Chondrocyte (in vitro differentiated cells): ENCODE results near the gene L3MBTL1. TPM values are rescaled to one million over a fixed set of nuclear protein-coding genes. Genes with fewer than 3 reads are reported as not detected.

ENCODE experiments used
- DNase-seq: peaks from one replicate; pipeline ENCODE4 v3.0.0; 2021; ENCODE audit warnings: mixed read lengths, low spot score
- H3K27ac Mint-ChIP-seq: one replicate; pipeline ENCODE4 v1.8.0; 2021; ENCODE audit warnings: mild to moderate bottlenecking, moderate library complexity, mixed read lengths; ENCODE audit not compliant: unreplicated experiment
- H3K27me3 Mint-ChIP-seq: 2 replicates; pipeline ENCODE4 v1.8.0; 2021; ENCODE audit warnings: low read depth, mixed read lengths
- H3K36me3 Mint-ChIP-seq: 2 replicates; pipeline ENCODE4 v1.8.0; 2021; ENCODE audit warnings: low read depth, mixed read lengths
- H3K4me1 Mint-ChIP-seq: 2 replicates; pipeline ENCODE4 v1.8.0; 2021; ENCODE audit warnings: low read depth, mild to moderate bottlenecking, mixed read lengths
- H3K4me3 Mint-ChIP-seq: one replicate; pipeline ENCODE4 v1.8.0; 2021; ENCODE audit warnings: mild to moderate bottlenecking, moderate library complexity, mixed read lengths; ENCODE audit not compliant: unreplicated experiment
- H3K9me3 Mint-ChIP-seq: 2 replicates; pipeline ENCODE4 v1.8.0; 2021; ENCODE audit warnings: low read depth, mixed read lengths
- CTCF ChIP-seq: fragments of 200-600 bp; sonication (generic); IDR thresholded peaks from 2 replicates; pipeline ENCODE4 v1.5.0; 2021; ENCODE audit warnings: antibody characterized with exemption, mild to moderate bottlenecking, moderate library complexity
- total RNA-seq: library from RNA; stranded (reverse); gene quantifications from 3 replicates; pipeline ENCODE4 v1.2.1, GENCODE V29; 2021

L3MBTL1 gene
- total RNA-seq, 1 donor from 2014 or later, result 11.2 TPM

DNA sequence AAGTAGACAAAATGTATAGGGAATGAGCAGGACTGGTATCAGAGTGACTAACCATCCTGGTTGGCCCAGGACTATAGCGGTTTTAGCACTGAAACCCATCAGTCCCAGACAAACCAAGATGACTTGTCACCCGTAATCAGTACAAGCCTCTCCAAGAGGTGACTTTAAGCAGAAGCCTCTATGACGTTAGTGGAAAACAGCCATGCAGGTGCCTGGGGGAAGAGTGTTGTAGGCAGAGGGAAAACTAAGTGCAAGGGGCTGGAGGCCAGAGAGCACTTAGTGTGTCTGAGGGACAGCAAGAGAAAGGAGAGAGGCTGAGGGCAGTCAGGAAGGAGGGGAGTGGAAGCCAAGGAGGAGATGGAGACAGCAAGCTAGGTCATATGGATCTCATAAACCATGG lies 53.5 kb downstream of the L3MBTL1 start:
- H3K27ac Mint-ChIP-seq, result no peak overlapping the region

GRCh38 chr20:43563429-43563828 lies 55.9 kb downstream of the L3MBTL1 start:
- no peak for TF ChIP-seq CTCF
- H3K9me3 Mint-ChIP-seq, result no peaks in the 10 kb centered on the region
- no peak for DNase-seq
- H3K27me3 Mint-ChIP-seq, result no peaks in the 10 kb centered on the region
- no peaks in the 10 kb centered on the region for H3K36me3 Mint-ChIP-seq
- peaks cover 8% of the 10 kb centered on the region for H3K4me1 Mint-ChIP-seq
- no peak overlapping the region for H3K27ac Mint-ChIP-seq
- no peak overlapping the region for H3K4me3 Mint-ChIP-seq

More for the DNA sequence above, 53.5 kb downstream of the L3MBTL1 start:
- DNase-seq, result no peak
- Mint-ChIP-seq H3K36me3 (no peaks in the 10 kb centered on the region), H3K4me1 (peaks cover 19% of the 10 kb centered on the region), H3K4me3 (no peak overlapping the region), H3K27me3 (no peaks in the 10 kb centered on the region), H3K9me3 (no peaks in the 10 kb centered on the region)
- TF ChIP-seq CTCF, result no peak

DNA sequence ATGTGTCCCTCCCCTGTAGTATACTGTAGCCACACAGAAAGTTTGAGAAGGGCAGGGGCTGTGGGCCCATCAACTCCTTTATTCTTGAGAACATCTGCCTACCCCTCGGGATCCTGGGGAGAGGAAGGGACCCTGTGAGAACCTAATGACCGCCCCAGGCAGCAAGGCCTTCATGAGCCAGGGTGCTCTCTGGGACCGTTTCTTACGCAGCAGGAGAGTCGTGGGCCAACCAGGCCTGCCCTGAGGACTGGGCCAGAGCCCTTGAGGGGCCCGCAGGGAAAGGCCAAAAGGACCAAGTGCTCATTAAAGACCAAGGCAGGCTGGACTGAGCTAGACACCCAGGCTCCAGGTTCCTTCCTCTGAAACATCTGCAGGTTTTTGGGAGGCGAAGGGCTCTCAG lies 56.5 kb downstream of the L3MBTL1 start:
- DNase-seq, result no peak
- Mint-ChIP-seq H3K9me3 (no peaks in the 10 kb centered on the region), H3K4me3 (no peak overlapping the region), H3K27me3 (no peaks in the 10 kb centered on the region), H3K4me1 (peaks cover 3% of the 10 kb centered on the region), H3K36me3 (no peaks in the 10 kb centered on the region), H3K27ac (no peak overlapping the region)
- TF ChIP-seq CTCF, result no peak

- H3K36me3 Mint-ChIP-seq, result no peaks in the 10 kb centered on the region
- H3K4me3 Mint-ChIP-seq, result no peak overlapping the region
- H3K9me3 Mint-ChIP-seq, result no peaks in the 10 kb centered on the region
- no peak for TF ChIP-seq CTCF
- DNase-seq, result no peak
- no peaks in the 10 kb centered on the region for H3K27me3 Mint-ChIP-seq
- H3K27ac Mint-ChIP-seq, result no peak overlapping the region
- no peaks in the 10 kb centered on the region for H3K4me1 Mint-ChIP-seq
Observed at GRCh38 chr20:43564455-43564854, 57.0 kb downstream of the L3MBTL1 start.

GRCh38 chr20:43564993-43565757 lies 57.7 kb downstream of the L3MBTL1 start:
- Mint-ChIP-seq H3K4me1 (no peaks in the 10 kb centered on the region), H3K27ac (no peak overlapping the region), H3K36me3 (no peaks in the 10 kb centered on the region), H3K4me3 (no peak overlapping the region), H3K9me3 (no peaks in the 10 kb centered on the region), H3K27me3 (no peaks in the 10 kb centered on the region)
- TF ChIP-seq CTCF, result no peak
- no peak for DNase-seq
